ENCODE measurements around the gene ANKRD53. TPM values are rescaled to one million over a fixed set of nuclear protein-coding genes. Genes with fewer than 3 reads are reported as not detected.
A peak's percentile ranks its signal among the peaks of the same experiment; 100 is the strongest.

ANKRD53 gene
- total and polyA plus RNA-seq, 9 of the 15 experiments (the other 6 are each of a cell fraction or from before 2014, with no cell fraction given) = 0.18 TPM; not detected in 8

DNA sequence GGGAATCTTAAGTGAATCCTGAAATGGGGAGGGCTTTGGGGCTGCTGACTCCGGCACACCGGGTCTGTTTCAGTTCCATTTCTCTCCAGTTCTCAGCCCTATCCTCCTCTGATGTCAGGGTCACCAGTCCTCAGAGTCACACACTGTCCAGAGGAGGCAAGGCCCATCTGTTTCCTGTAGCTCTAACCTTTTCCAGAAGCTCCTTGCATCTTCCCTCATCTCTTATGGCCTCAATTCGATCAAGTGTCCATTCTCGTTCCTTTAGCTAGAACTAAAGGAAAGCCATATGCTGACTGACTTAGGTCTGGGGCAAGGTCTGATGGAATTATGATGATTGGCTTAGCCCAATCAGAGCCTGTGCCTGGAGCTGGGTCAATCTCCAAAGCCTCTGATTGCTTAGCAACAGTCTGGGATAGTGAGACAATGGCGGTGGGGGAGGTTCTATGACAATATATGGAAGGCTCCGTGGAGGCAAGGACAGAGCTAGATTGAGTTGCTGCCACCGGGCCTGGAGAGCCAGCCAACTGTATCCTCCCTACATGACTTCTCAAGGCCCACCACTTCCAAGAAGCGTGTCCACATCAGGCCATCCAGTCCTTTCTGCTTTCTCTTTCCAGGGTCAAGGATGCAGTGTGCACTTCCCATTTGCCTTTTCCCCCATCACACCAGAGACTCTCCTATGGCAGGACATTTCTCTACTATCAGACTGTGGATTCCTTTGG is 5.2 kb downstream of the ANKRD53 start:
- POLR2A ChIA-PET = interaction anchor here (0.6 kb wide), 1 partner anchor 98 kb away, joined by 3 read pairs; no protein-coding TSS in a partner anchor
- no peaks in the 10 kb centered on the region; the same call in 1 of the 2 replicates for H3K9me3 ChIP-seq (replicated peaks; ENCODE audit: control insufficient read depth, insufficient read depth, low read depth, low read length)
- FAIRE-seq (no peak), ATAC-seq (no peak), DNase-seq (ENCODE audit: extremely low read depth in 1 of 4, low spot score in 3 of 4) (no peak)
- H3K9ac ChIP-seq (ENCODE audit: insufficient read depth in 1 of 2, low read depth in 2 of 2, low read length in 2 of 2) = no peak overlapping the region
- no peak overlapping the region for H3K4me3 ChIP-seq
- TF ChIP-seq TARDBP (IDR thresholded peaks at IDR 0.05) (no peak), ELF1 (tag; IDR thresholded peaks at IDR 0.05) (no peak), PHF8 (IDR thresholded peaks at IDR 0.05; ENCODE audit: borderline replicate concordance, low read length) (0 out of 2 replicates have a peak, but pooled peaks have one; percentile 6), ZNF311 (CRISPR knock-in tag; IDR thresholded peaks at IDR 0.05) (no peak)
- TF ChIP-seq, protein P1, sequence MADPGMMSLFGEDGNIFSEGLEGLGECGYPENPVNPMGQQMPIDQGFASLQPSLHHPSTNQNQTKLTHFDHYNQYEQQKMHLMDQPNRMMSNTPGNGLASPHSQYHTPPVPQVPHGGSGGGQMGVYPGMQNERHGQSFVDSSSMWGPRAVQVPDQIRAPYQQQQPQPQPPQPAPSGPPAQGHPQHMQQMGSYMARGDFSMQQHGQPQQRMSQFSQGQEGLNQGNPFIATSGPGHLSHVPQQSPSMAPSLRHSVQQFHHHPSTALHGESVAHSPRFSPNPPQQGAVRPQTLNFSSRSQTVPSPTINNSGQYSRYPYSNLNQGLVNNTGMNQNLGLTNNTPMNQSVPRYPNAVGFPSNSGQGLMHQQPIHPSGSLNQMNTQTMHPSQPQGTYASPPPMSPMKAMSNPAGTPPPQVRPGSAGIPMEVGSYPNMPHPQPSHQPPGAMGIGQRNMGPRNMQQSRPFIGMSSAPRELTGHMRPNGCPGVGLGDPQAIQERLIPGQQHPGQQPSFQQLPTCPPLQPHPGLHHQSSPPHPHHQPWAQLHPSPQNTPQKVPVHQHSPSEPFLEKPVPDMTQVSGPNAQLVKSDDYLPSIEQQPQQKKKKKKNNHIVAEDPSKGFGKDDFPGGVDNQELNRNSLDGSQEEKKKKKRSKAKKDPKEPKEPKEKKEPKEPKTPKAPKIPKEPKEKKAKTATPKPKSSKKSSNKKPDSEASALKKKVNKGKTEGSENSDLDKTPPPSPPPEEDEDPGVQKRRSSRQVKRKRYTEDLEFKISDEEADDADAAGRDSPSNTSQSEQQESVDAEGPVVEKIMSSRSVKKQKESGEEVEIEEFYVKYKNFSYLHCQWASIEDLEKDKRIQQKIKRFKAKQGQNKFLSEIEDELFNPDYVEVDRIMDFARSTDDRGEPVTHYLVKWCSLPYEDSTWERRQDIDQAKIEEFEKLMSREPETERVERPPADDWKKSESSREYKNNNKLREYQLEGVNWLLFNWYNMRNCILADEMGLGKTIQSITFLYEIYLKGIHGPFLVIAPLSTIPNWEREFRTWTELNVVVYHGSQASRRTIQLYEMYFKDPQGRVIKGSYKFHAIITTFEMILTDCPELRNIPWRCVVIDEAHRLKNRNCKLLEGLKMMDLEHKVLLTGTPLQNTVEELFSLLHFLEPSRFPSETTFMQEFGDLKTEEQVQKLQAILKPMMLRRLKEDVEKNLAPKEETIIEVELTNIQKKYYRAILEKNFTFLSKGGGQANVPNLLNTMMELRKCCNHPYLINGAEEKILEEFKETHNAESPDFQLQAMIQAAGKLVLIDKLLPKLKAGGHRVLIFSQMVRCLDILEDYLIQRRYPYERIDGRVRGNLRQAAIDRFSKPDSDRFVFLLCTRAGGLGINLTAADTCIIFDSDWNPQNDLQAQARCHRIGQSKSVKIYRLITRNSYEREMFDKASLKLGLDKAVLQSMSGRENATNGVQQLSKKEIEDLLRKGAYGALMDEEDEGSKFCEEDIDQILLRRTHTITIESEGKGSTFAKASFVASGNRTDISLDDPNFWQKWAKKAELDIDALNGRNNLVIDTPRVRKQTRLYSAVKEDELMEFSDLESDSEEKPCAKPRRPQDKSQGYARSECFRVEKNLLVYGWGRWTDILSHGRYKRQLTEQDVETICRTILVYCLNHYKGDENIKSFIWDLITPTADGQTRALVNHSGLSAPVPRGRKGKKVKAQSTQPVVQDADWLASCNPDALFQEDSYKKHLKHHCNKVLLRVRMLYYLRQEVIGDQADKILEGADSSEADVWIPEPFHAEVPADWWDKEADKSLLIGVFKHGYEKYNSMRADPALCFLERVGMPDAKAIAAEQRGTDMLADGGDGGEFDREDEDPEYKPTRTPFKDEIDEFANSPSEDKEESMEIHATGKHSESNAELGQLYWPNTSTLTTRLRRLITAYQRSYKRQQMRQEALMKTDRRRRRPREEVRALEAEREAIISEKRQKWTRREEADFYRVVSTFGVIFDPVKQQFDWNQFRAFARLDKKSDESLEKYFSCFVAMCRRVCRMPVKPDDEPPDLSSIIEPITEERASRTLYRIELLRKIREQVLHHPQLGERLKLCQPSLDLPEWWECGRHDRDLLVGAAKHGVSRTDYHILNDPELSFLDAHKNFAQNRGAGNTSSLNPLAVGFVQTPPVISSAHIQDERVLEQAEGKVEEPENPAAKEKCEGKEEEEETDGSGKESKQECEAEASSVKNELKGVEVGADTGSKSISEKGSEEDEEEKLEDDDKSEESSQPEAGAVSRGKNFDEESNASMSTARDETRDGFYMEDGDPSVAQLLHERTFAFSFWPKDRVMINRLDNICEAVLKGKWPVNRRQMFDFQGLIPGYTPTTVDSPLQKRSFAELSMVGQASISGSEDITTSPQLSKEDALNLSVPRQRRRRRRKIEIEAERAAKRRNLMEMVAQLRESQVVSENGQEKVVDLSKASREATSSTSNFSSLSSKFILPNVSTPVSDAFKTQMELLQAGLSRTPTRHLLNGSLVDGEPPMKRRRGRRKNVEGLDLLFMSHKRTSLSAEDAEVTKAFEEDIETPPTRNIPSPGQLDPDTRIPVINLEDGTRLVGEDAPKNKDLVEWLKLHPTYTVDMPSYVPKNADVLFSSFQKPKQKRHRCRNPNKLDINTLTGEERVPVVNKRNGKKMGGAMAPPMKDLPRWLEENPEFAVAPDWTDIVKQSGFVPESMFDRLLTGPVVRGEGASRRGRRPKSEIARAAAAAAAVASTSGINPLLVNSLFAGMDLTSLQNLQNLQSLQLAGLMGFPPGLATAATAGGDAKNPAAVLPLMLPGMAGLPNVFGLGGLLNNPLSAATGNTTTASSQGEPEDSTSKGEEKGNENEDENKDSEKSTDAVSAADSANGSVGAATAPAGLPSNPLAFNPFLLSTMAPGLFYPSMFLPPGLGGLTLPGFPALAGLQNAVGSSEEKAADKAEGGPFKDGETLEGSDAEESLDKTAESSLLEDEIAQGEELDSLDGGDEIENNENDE (IDR thresholded peaks at IDR 0.05; ENCODE audit: low read depth, low read length) = no peak
- no peak overlapping the region for H3K27ac ChIP-seq (ENCODE audit: extremely low read depth, low read depth, low read length)
- in situ Hi-C loops (cut with MboI) (no loop called here), intact Hi-C loops (cut with micrococcal nuclease) (no loop called here)
- no peak overlapping the region for H2AFZ ChIP-seq (ENCODE audit: low read depth, low read length)
- peaks cover 0 to 6% of the 10 kb centered on the region in 2 experiments; a peak in 2 of 5 replicates for H3K4me1 ChIP-seq (replicated peaks in 1 of 2; ENCODE audit: control insufficient read depth in 2 of 2, insufficient read depth in 2 of 2, low read length in 2 of 2)
- 0 out of 2 replicates have a peak, but pooled peaks cover 3% of the 10 kb centered on the region for H4K20me1 ChIP-seq (replicated peaks; ENCODE audit: control insufficient read depth, insufficient read depth, low read length)
- no peaks in the 10 kb centered on the region for H3K9me1 ChIP-seq (ENCODE audit: control insufficient read depth, insufficient read depth, low read length)
- CTCF ChIA-PET (ENCODE audit: low intra/inter-chr PET ratio) = no interaction called here
- no peak overlapping the region for H3K4me2 ChIP-seq (ENCODE audit: insufficient read depth, low read length)
- H3K79me2 ChIP-seq (ENCODE audit: control insufficient read depth, insufficient read depth, low read length) = no peaks in the 10 kb centered on the region
- WGBS (ENCODE audit: insufficient coverage, low coverage, missing lambda C conversion rate) = 52% methylated on average over 8 of the region's 8 CpGs
- no TSS peak for BruUV-seq (replicated peaks)
- H3K27me3 ChIP-seq (ENCODE audit: control insufficient read depth in 2 of 2, insufficient read depth in 2 of 2, low read length in 2 of 2) = no peaks in the 10 kb centered on the region
- H3K36me3 ChIP-seq (ENCODE audit: control insufficient read depth, insufficient read depth, low read length) = peaks cover 33% of the 10 kb centered on the region

Measured in K562 (cell line).